Measurements from ENCODE around the gene IGLL1.
"Not testable (repeated sequence)": the region's sequence is repeated elsewhere in the genome, so short reads cannot be mapped to it uniquely, and the experiment has no call there.

IGLL1 gene

GRCh38 chr22:23579870-23580575 is at the start of gene IGLL1:
IGLL1 (minus strand) TSS chr22:23580290; CDS start chr22:23580190, 100 bp downstream.
- DNase-seq (ENCODE audit: extremely low read depth in 1 of 2, low read depth in 1 of 2) = no peak

- DNase-seq (ENCODE audit: extremely low read depth in 1 of 2, low read depth in 1 of 2) = not testable (repeated sequence)
Measured at GRCh38 chr22:23628056-23628743, 48.1 kb upstream of the IGLL1 start.

- peak; percentile 11 to 39 for DNase-seq (ENCODE audit: extremely low read depth in 1 of 2, low read depth in 1 of 2)
Measured at GRCh38 chr22:23627401-23628055, 47.4 kb upstream of the IGLL1 start.

GRCh38 chr22:23626286-23626975 is 46.3 kb upstream of the IGLL1 start:
- DNase-seq (ENCODE audit: extremely low read depth in 1 of 2, low read depth in 1 of 2) = no peak

GRCh38 chr22:23622634-23623033 is 42.5 kb upstream of the IGLL1 start:
- DNase-seq (ENCODE audit: extremely low read depth in 1 of 2, low read depth in 1 of 2) = no peak

GRCh38 chr22:23621916-23622315 is 41.8 kb upstream of the IGLL1 start:
- DNase-seq (ENCODE audit: extremely low read depth in 1 of 2, low read depth in 1 of 2) = not testable (repeated sequence)

- no peak for DNase-seq (ENCODE audit: extremely low read depth in 1 of 2, low read depth in 1 of 2)
Measured at GRCh38 chr22:23621082-23621780, 41.1 kb upstream of the IGLL1 start.

GRCh38 chr22:23613193-23613972 is 33.3 kb upstream of the IGLL1 start:
- DNase-seq (ENCODE audit: extremely low read depth in 1 of 2, low read depth in 1 of 2) = no peak

GRCh38 chr22:23609983-23610781 is 30.1 kb upstream of the IGLL1 start:
- no peak for DNase-seq (ENCODE audit: extremely low read depth in 1 of 2, low read depth in 1 of 2)

- no peak for DNase-seq (ENCODE audit: extremely low read depth in 1 of 2, low read depth in 1 of 2)
Measured at GRCh38 chr22:23608583-23608982, 28.5 kb upstream of the IGLL1 start.

GRCh38 chr22:23606204-23607131 is 26.4 kb upstream of the IGLL1 start:
- no peak for DNase-seq (ENCODE audit: extremely low read depth in 1 of 2, low read depth in 1 of 2)

GRCh38 chr22:23604939-23605712 is 25.0 kb upstream of the IGLL1 start:
- DNase-seq (ENCODE audit: extremely low read depth in 1 of 2, low read depth in 1 of 2) = no peak

GRCh38 chr22:23603266-23603665 is 23.2 kb upstream of the IGLL1 start:
- DNase-seq (ENCODE audit: extremely low read depth in 1 of 2, low read depth in 1 of 2) = no peak

- no peak for DNase-seq (ENCODE audit: extremely low read depth in 1 of 2, low read depth in 1 of 2)
Measured at GRCh38 chr22:23598805-23599518, 18.9 kb upstream of the IGLL1 start.

- not testable (repeated sequence) for DNase-seq (ENCODE audit: extremely low read depth in 1 of 2, low read depth in 1 of 2)
Measured at GRCh38 chr22:23597576-23598268, 17.6 kb upstream of the IGLL1 start.

GRCh38 chr22:23595904-23596303 is 15.8 kb upstream of the IGLL1 start:
- not testable (repeated sequence) for DNase-seq (ENCODE audit: extremely low read depth in 1 of 2, low read depth in 1 of 2)
